ENCODE measurements around the gene SUGP2.

DNA sequence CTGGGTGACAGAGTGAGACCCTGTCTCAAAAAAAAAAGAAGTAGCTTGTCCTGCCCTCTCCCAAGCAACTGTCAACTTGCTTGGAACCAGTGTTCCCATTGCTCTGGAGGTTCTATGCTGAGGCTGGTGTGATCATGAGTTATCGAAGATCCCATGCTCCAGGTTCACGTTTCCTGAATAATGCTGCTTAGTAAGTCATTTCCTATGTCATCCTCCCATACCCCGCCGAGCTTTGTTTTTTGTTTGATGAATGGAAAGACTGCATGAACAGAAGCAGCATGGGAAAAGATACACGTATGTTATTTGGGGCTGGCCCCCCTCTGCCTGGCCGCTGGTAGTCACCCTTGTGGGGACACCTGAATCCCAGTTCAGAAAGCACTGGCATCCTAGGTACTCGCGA is 41.8 kb upstream of the SUGP2 start:
- no peak for TF ChIP-seq CTCF (IDR thresholded peaks at IDR 0.05)
- TF ChIP-seq POLR2A (IDR thresholded peaks at IDR 0.05) = no peak
- no peak for TF ChIP-seq POLR2AphosphoS5 (IDR thresholded peaks at IDR 0.05)
- no peak for TF ChIP-seq EP300 (IDR thresholded peaks at IDR 0.05)

Data from upper lobe of left lung (tissue), 4 donors.